Measurements from ENCODE around the gene ZNF559.
"Not testable (repeated sequence)": the region's sequence is repeated elsewhere in the genome, so short reads cannot be mapped to it uniquely, and the experiment has no call there.

ZNF559 gene

DNA sequence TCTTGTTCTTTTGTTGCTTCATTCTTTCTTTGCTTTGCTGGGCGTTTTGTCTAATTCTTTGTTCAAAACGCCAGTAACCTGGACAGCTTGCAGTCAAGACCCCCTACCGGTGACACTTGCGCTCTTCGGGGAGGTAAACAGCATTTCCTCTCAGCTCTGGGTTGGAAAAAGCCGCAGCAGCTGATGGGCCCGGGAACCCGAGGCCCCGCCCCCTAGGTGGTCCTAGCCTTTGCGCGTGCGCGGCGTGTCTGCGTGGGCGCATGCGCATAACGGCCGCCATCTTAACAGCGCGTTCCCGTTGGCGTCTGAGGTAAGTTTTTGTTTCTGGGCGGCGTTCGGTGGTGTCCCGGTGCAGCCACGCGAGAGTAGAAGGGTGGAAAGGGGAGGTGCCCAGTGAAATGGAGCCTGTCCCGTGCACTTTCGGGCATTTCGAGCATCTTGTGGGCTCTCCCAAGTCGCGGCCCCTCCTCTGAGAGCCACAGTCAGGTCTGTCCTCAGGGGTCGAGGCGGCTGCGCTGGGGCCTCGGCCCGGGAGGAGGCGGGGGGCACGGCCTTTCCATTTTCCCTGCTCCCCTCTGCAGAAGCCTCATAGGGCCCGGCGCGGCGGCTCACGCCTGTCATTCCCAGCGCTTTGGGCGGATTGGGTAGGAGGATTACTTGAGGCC lies at the start of gene ZNF559:
Gene ZNF559, plus strand, starts transcription at position 261 of the 665 bp plus-strand sequence. CDS start 14,371 bp downstream, outside the sequence.
- TF ChIP-seq, protein P1, sequence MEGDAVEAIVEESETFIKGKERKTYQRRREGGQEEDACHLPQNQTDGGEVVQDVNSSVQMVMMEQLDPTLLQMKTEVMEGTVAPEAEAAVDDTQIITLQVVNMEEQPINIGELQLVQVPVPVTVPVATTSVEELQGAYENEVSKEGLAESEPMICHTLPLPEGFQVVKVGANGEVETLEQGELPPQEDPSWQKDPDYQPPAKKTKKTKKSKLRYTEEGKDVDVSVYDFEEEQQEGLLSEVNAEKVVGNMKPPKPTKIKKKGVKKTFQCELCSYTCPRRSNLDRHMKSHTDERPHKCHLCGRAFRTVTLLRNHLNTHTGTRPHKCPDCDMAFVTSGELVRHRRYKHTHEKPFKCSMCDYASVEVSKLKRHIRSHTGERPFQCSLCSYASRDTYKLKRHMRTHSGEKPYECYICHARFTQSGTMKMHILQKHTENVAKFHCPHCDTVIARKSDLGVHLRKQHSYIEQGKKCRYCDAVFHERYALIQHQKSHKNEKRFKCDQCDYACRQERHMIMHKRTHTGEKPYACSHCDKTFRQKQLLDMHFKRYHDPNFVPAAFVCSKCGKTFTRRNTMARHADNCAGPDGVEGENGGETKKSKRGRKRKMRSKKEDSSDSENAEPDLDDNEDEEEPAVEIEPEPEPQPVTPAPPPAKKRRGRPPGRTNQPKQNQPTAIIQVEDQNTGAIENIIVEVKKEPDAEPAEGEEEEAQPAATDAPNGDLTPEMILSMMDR (IDR thresholded peaks at IDR 0.05; ENCODE audit: low read depth, low read length): peak; percentile 27
- peak; percentile 86 for DNase-seq (ENCODE audit: extremely low read depth, low read depth)

GRCh38 chr19:9283485-9283884 lies 40.5 kb upstream of the ZNF559 start:
- DNase-seq (ENCODE audit: extremely low read depth, low read depth): not testable (repeated sequence)

DNA sequence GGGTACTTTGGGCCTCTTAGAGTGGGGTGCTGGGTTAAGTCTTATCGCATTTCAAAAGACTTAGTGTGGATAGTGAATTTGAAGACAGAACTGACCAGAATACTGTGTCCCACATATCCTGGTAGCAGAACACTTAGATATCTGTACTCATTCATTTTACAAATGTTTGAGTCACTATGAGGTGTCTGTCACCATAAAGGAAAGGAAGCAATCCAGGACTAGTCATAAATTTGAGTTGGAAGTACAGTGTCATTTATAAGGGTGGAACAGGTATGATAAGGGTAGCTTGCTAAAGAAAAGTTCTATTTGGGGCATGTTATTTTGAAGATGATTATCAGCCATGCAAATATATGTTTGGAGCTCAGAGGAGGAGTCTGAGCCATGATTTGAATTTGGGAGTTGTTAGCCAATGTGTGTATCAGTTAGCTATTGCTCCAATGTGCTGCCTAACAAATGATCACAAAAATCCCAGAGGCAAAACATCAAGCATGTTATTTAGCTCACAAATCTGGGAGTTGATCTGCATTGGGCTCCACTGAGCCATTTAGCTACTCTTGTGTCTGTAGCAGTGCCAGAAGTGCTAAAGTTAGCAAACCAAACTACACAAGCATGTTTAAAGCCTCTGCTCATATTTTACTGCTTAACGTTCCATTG lies 34.6 kb upstream of the ZNF559 start:
- DNase-seq (ENCODE audit: extremely low read depth, low read depth): no peak
- TF ChIP-seq, protein P1 (IDR thresholded peaks at IDR 0.05; ENCODE audit: low read depth, low read length): no peak

DNA sequence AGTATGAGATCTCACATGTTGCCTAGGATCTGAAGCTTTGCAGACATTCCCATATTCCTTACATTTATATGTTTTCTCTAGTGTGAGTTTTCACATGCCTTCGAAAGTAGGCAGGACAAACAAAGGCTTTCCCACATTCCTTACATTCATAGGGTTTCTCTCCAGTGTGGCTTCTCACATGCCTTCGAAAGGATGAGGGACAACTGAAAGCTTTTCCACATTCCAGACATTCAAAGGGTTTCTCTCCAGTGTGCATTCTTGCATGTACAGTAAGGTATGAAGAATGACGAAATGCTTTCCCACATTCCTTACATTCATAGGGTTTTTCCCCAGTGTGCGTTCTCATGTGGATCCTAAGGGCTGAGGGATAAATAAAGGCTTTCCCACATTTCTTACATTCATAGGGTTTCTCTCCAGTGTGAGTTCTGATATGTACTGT lies 28.5 kb upstream of the ZNF559 start:
- TF ChIP-seq, protein P1 (IDR thresholded peaks at IDR 0.05; ENCODE audit: low read depth, low read length): no peak

DNA sequence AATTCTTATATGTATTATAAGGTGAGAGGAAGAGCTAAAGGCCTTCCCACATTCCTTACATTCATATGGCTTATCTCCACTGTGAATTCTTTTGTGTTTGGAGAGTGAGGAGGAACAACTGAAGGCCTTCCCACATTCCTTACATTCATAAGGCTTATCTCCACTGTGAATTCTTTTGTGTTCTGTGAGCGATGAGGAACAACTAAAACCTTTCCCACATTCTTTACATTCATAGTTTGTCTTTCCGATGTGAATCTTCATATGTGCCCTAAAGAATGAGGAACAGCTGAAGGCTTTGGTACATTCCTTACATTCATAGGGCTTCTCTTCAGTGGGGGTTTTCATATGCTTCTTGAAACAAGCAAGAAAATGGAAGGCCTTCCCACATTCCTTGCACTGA lies 27.6 kb upstream of the ZNF559 start:
- DNase-seq (ENCODE audit: extremely low read depth, low read depth): no peak
- TF ChIP-seq, protein P1 (IDR thresholded peaks at IDR 0.05; ENCODE audit: low read depth, low read length): no peak

More for the DNA sequence above, 28.5 kb upstream of the ZNF559 start:
- no peak for DNase-seq (ENCODE audit: extremely low read depth, low read depth)

DNA sequence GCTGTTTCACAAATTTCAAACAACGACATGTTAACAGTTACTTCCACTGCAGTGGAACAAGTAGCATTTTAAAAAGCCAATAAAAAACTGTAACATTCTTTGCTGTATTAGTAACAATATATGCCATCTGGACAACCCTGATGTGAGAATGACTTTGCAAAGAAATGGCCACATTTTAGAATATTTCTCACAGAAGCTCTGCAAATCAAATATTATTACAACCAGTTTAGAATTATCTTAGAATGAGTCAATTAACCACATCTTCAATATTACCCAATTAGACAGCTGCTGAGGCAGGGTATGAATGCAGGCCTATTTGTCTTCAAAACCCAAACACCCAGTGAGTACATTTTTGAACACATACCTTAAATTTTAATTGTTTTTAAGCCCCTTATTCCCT lies 17.5 kb upstream of the ZNF559 start:
- no peak for DNase-seq (ENCODE audit: extremely low read depth, low read depth)
- TF ChIP-seq, protein P1 (IDR thresholded peaks at IDR 0.05; ENCODE audit: low read depth, low read length): no peak

GRCh38 chr19:9308091-9308770 lies 15.7 kb upstream of the ZNF559 start:
- TF ChIP-seq, protein P1 (IDR thresholded peaks at IDR 0.05; ENCODE audit: low read depth, low read length): no peak
- no peak for DNase-seq (ENCODE audit: extremely low read depth, low read depth)
